GF-D8 (cell line): Measurements from ENCODE around the gene SENP7.
"Not testable (repeated sequence)": the region's sequence is repeated elsewhere in the genome, so short reads cannot be mapped to it uniquely, and the experiment has no call there.

Source experiments
- DNase-seq: peaks from one replicate; lab custom pipeline; 2025; lab: John Stamatoyannopoulos, UW

SENP7 gene

DNA sequence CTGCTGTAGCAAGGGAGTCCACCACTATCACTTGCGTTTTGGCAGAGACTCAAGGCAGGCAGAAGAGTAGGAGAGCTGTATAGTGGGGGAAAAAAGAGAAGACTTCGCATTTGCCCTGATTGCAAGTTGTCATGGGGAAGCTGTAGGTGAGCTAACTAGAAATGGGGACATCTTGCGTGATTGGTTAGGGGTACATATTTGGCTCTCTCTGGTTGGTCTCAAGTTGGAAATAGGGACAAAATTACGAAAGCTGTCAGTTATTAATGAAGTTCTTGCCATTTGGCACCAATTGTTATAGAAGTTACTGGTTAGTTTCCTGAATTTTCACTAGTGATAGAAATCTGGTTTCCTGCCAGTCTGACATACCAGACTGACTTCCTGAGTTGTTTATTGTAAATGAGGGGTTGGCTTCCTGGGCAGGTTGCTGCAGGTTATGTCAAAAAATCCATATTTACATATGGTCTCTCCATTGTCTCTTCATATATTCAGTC lies 8.2 kb upstream of the SENP7 start:
- DNase-seq = no peak

DNA sequence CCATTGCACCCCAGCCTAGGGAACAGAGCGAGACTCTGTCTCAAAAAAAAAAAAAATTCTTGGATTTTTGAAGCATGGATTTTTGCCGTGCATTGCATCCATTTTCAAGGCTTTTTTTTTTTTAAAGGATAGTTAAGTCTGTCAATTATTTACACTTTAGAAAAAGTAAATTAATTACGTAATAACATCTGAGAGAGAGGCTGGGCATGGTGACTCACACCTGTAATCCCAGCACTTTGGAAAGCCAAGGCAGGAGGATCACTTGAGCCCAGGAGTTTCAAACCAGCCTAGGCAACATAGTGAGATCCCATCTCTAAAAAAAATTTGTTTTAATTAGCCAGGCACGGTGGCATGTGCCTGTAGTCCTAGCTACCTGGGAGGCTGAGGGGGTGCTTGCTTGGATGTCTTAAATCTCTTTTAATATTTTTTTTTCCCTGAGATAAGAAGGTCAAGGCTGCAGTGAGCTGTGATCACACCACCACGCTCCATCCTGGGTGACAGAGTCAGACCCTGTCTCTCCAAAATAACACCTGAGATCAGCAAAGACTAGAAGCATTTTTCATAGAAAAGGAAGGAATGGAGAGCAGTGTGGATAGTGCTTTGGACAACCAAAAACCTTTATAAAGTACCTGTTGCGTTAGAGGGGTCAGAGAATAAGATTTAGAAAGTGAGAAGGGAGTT lies 6.8 kb upstream of the SENP7 start:
- DNase-seq = no peak

DNA sequence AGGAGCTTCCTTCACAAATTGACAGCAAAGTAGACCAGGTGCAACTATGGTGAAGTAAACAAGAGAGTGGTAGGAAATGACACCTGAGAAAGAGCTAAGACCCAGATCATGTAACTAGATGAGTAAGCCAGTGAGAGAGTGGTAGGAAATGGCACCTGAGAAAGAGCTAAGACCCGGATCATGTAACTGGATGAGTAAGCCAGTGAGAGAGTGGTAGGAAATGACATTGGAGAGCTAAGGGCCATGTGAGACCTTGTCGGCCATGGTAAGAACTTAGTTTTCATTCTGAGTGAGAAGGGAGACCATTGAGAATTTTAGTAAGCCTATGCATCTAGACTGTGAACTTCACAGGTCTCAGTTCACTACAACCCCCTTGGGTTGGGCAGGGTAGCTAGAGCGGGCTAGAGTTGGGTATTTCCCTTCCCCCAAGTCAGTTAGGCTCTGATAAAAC lies 5.4 kb upstream of the SENP7 start:
- DNase-seq = no peak

DNA sequence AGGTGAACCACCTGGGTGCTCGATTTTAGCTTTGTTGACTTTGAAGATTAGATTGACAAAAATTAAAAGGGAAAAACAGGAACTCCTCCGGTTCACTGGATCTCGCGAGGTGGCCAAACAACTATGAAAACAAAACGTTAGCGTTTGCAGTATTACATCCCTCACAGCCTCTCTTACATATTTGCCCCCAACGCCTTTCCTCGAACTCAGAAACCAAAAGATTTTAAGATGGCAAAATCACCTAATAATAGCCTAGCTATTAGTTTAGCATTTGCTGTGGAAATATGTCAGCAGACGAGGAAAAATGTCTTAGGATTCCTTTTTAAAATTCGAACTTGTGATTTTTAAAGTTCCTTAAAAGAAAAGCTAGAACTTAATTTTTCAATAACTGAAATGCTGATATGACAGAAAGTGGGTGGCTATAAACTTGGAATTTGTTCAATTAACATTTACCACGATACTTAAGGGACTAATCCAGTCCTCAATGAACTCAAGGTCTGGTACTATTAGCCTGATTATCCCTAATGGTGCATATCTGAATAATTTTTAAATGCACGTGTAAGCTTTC lies 491 bp upstream of the SENP7 start:
- peak; percentile 62 for DNase-seq

DNA sequence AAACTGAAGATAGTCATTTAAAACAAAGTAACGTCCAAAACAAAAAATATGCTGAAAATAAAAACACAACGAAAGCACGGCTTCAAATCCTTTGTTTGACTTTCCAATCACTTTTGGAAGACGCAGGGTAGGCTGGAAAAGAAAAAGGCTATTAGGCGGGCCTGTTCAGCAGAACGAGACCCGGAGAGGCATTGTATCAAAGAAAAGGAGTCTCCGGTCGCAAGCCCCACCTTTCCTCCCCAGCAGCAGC lies 691 bp downstream of the SENP7 start:
- no peak for DNase-seq

DNA sequence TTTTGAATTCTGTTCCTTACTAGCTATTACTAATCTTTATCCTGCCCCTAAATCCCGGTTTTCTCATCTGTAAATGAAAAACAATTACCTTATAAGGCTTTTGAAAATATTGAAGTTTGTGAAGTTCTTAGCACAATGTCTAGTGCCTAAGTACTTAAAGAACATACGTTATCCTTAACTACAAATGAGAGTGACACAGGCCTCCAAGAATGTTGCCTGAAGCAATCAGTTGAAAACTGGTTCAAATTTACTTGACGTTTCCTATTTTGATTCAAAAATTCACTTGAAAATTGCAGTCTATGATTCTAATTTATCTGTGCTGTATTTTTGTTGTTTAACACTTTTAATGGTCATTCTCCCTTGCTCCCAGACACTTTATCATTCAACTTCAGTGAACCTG lies 3.2 kb downstream of the SENP7 start:
- DNase-seq = no peak

DNA sequence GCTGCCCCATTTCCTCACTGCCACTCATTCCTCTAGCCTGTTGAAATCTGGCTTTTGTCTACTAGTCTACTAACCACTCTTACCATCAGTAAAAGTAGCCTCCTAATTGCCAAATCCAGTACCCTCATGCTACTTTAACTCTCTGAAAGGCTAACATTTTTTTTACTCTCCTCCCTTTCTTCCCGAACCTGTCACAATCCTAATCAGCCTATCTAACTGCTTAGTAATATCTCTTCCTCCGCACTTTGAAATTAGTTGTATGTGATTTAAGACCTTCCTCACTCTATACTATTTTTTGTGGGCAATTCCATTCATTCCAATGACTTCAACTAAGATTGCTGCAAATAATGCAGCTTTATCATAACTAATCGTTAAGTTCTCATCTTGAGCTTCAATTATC lies 3.7 kb downstream of the SENP7 start:
- DNase-seq = no peak

DNA sequence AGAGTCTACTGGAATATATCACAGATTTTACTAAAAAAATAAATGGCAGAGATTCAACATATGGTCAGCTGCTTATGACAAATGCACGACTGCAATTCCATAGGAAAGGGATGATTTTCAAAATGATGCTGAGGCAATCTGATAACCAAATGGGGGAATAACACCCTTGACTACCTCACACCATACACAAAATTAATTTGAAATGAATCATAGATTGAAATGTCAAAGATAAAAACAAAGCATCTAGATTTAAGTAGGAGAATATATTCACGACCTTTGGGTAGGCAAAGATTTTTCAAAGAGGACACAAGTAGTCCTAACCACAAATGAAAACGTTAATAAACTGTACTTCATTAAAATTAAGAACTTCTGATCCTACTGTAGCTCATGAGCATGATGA lies 11.2 kb downstream of the SENP7 start:
- DNase-seq = no peak

DNA sequence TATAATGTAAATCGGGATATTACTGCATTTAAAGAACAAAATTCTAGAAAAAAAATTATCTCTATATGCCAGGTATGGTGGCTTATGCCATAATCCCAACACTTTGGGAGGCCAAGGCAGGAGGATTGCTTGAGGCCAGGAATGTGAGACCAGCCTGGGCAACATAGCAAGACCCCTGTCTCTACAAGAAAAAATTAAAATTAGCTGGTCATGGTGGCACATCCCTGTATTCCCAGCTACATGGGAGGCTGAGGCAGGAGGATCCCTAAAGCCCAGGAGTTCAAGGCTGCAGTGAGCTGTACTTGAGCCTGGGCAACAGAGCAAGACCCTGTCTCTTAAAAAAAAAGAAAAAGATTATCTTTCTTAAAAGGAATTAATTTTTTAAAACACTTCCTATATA lies 12.8 kb downstream of the SENP7 start:
- no peak for DNase-seq

DNA sequence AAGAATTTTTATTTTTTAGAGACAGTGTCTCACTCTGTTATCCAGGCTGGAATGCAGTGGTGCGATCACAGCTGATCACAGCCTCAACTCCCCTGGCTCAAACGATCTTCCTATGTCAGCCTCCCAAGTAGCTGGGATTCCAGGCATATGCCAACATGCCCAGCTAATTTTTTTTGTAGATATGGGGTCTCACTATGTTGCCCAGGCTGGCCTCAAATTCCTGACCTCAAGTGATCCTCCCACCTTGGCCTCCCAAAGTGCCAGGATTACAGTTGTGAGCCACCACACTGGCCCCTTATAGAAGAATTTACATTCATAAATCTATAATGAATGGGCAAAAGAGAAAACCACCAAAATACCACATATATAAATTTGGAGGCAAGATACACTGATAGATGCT lies 15.2 kb downstream of the SENP7 start:
- DNase-seq = no peak

DNA sequence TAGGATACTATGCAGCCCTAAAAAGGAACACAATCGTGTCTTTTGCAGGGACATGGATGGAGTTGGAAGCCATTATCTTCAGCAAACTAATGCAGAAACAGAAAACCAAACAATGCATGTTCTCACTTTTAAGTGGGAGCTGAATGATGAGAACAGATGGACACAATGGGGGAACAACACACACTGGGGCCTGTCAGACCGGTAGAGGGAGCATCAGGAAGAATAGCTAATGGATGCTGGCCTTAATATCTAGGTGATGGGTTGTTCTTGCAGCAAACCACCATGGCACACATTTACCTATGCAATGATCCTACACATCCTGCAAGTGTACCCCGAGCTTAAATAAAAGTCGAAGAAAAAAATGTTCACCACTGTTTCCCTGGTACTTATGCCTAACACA lies 17.5 kb downstream of the SENP7 start:
- no peak for DNase-seq

DNA sequence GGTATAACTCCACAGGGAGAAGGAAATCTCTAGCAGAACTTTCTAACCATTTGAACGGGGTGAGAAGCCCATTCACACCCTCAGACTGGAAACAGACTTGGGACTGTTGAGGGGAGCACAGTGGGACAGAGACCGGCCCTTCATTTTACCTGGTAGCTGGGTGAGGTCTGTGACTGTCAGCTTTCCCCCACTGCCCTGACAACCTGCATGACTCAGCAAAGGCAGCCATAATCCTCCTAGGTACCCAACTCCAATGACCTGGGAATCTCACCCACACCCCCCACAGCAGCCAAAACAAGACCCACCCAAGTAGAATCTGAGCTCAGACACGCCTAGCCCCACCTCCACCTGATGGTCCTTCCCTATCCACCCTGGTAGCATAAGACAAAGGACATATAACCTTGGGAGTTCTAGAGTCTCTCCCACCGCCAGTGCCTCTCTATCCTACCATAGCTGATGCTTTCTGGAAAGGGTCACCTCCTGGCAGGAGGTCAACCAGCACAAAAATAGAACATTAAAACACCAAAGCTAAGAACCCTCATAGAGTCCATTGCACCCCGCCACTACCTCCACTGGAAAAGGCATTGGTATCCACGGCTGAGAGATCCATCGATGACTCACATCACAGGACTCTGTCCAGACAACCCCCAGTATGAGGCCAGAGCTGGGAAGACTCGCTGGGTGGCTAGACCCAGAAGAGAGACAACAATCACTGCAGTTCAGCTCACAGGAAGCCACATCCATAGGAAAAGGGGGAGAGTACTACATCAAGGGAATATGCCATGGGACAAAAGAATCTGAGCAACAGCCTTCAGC lies 28.0 kb downstream of the SENP7 start:
- no peak for DNase-seq

DNA sequence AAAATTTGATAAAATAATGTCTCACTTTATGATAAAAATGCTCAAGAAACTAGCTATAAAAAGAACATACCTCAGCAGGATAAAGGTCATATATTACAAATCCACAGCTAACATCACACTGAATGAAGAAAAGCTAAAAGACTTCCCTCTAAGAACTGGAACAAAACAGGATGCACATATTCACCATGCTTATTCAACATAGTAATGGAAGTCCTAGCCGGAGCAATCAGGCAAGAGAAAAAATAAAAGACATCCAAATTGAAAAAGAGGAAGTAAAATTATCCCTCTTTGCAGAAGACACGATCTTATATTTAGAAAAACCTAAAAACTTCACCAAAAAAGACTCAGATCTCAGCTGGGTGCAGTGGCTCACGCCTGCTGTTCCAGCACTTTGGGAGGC lies 34.0 kb downstream of the SENP7 start:
- DNase-seq = no peak

DNA sequence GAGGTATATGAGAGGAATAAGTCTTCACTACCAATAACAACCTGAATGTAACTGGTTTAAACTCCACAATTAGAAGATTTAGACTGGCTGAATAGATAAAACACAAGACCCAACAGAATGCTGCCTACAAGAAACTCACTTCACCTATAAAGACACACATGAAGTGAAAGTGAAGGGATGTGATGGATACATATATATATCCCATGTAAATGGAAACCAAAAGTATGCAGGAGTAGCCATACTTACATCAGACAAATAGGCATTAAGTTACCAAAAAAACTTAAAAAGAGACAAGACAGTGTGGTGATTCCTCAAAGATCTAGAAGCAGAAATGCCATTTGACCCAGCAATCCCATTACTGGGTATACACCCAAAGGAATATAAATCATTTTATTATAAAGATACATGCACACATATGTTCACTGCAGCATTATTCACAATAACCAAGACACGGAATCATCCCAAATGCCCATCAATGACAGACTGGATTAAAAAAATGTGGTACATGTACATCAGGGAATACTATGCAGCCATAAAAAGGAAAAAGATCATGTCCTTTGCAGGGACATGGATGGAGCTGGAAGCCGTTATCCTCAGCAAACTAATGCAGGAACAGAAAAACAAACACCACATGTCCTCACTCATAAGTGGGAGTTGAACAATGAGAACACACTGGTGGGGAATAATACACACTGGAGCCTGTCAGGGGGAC lies 38.0 kb downstream of the SENP7 start:
- not testable (repeated sequence) for DNase-seq

DNA sequence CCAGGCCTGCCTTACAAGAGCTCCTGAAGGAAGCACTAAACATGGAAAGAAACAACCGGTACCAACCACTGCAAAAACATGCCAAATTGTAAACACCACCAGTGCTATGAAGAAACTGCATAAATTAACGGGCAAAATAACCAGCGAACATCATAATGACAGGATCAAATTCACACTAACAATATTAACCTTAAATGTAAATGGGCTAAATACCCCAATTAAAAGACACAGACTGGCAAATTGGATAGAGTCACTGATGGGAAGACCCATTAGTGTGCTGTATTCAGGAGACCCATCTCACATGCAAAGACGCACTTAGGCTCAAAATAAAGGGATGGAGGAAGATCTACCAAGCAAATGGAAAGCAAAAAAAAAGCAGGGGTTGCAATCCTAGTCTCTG lies 44.3 kb downstream of the SENP7 start:
- not testable (repeated sequence) for DNase-seq

DNA sequence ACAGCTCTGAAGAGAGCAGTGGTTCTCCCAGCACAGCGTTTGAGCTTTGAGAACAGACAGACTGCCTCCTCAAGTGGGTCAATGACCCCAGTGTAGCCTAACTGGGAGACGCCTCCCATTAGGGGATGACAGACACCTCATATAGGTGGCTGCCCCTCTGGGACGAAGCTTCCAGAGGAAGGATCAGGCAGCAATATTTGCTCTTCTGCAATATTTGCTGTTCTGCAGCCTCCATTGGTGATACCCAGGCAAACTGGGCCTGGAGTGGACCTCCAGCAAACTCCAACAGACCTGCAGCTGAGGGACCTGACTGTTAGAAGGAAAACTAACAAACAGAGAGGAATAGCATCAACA lies 45.7 kb downstream of the SENP7 start:
- DNase-seq = not testable (repeated sequence)

DNA sequence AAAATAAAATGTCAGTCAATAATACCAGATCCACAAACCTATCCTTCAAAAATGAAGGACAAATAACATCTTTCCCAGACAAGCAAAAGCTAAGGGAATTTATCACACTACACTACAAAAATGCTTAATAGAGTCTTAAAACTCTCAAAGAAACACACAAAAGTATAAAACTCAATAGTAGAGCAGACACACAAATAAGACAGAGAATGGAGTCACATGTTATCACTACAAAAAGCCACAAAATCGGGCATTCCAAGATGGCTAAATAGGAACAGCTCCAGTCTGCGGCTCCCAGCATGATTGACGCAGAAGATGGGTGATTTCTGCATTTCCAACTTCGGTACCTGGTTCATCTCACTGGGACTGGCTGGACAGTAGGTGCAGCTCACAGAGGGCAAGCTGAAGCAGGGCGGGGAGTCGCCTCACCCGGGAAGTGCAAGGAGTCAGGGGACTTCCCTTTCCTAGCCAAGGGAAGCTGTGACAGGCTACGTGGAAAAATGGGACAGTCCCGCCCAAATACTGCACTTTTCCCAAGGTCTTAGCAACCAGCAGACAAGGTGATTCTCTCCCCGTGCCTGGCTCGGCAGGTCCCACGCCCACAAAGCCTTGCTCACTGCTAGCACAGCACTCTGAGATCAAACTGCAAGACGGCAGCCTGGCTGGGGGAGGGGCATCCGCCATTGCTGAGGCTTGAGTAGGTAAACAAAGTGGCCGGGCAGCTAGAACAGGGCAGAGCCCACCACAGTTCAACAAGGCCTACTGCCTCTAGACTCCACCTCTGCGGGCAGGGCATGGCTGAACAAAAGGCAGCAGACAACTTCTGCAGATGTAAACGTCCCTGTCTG lies 46.3 kb downstream of the SENP7 start:
- no peak for DNase-seq

DNA sequence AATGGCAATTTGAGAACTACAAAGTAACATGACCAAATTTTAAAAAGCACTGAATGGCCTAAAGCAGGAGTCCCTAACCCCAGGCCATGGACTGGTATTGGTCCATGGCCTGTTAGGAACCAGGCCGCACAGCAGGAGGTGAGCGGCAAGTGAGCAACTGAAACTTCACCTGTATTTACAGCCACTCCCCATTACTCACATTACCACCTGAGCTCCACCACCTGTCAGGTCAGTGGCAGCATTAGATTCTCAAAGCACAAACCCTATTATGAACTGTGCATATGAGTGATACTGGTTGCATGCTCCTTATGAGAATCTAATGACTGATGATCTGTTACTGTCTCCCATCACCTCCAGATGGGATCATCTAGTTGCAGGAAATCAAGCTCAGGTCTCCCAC lies 48.8 kb downstream of the SENP7 start:
- DNase-seq = no peak

DNA sequence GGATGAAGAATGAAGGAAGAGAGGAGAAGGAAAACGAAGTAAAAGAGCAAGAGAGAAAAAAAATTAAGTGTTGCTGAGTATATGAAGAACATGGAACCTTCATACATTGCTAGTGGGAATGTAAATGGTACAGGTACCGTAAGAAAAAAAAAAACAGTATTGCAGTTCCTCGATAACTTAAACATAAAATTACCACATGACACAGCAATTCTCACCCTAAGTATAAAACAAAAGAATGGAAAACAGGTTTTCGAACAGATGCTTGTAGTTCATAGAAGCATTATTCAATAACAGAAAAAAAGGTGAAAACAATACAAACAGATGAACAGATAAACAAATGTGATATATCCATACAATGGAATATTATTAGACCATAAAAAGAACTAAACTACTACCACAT lies 51.6 kb downstream of the SENP7 start:
- no peak for DNase-seq

DNA sequence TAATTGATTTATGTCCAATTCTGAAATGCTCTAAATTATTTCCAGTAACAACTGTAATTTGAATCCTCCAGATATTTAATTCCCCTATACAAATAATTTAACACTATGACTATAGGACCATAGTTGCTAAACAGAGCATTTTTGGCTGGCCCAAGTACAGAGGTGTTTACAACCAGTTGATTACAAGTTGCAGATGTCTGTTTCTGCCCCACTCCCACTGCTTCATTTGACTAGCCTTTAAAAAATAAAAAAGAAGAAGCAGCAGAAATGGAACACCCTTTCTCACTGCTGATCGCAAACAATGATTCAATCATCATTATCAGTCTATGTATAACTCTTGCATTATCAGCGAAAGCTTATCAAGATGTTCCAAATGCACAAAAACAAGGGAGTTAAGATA lies 54.6 kb downstream of the SENP7 start:
- DNase-seq = no peak

DNA sequence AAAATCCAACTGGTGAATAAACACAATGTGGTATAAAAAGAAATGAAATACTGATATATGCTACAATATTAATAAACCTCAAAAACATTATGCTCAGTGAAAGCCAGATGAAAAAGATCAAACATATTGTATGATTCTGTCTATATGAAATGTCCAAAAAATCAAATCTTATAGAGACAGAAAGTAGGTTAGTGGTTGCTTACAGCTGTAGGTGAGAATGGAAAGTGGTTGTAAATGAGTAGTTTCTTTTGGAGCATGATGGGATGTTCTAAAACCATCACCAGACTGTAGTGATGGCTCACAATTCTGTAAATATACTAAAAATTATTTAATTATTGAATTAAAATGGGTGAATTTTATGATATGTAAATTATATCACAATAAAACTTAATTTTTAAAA lies 58.4 kb downstream of the SENP7 start:
- no peak for DNase-seq

DNA sequence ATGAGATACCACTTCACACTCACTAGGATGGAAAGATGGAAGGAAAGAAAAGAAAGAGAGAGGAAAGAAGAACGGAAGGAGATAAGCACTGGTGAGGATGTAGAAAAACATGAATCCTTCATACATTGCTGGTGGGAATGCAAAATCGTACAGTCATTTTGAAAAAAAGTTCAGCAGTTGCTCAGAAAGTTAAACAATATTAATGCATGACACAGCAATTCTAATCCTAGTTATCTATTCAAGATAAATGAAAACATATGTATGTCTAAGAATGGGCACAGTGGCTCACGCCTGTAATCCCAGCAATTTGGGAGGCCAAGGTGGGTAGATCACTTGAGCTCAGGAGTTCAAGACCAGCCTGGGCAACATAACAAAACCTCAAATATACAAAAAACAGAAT lies 59.1 kb downstream of the SENP7 start:
- no peak for DNase-seq
